ENCODE results near the gene FAM13A.

DNA sequence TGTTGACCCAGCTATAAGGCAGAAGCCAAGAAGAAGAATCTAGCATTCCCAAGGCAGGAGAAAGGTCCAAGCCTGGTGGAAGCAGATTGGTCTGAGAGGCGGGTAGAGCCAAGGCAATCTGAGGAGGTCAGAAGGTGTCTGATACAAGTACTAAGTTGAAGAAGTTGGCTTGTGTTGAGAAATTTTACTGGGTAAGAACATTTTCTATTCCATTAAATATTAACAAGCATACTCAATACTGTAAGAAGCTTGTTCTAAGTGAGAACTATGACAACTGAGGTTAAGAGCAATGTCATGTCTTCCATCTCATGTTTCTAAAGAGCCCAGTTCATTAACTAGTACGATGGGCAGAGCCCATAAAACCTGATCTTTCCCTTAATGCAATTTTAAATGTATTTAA, 75.0 kb downstream of the FAM13A start:
- TF ChIP-seq POLR2A (IDR thresholded peaks at IDR 0.05; ENCODE audit: low read depth, low read length), result no peak
- no peak for TF ChIP-seq POLR2AphosphoS5 (IDR thresholded peaks at IDR 0.05; ENCODE audit: low read depth, low read length)
- TF ChIP-seq TAF1 (IDR thresholded peaks at IDR 0.05; ENCODE audit: low read depth, low read length), result no peak
- TF ChIP-seq SPI1 (IDR thresholded peaks at IDR 0.05; ENCODE audit: low read depth, low read length), result no peak

All from GM12891 (cell line).